Ascending aorta (tissue), 2 donors: ENCODE results near the gene PTPRE. TPM values are rescaled to one million over a fixed set of nuclear protein-coding genes. Genes with fewer than 3 reads are reported as not detected.

Experiments
- DNase-seq, 2 donors: peaks; one replicate each; pipeline ENCODE4 v3.0.0-alpha.2; 2019; ENCODE audit warnings: low spot score in 2 of 2
- H3K27ac ChIP-seq, 2 donors: fragments of 200-600 bp; sonication (generic); one replicate each; pipeline ENCODE4 v1.5.1; 2016 to 2017; ENCODE audit warnings: mild to moderate bottlenecking in 1 of 2
- H3K27me3 ChIP-seq: fragments of 200-600 bp; sonication (generic); one replicate; pipeline ENCODE4 v1.5.1; 2017
- H3K36me3 ChIP-seq, 2 donors: fragments of 200-600 bp; sonication (generic); one replicate each; pipeline ENCODE4 v1.5.1; 2016
- H3K4me1 ChIP-seq, 2 donors: fragments of 200-600 bp; sonication (generic); one replicate each; pipeline ENCODE4 v1.5.1; 2016 to 2017; ENCODE audit warnings: mild to moderate bottlenecking in 1 of 2
- H3K4me3 ChIP-seq, 2 donors: fragments of 200-600 bp; sonication (generic); one replicate each; pipeline ENCODE4 v1.5.1; 2016 to 2017; ENCODE audit warnings: mild to moderate bottlenecking in 1 of 2
- H3K9me3 ChIP-seq, 2 donors: fragments of 200-600 bp; sonication (generic); one replicate each; pipeline ENCODE4 v1.5.1; 2016
- CTCF ChIP-seq, 3 experiments: fragments of 200-600 bp in 2 of 3; fragments of 450-650 bp in 1 of 3; sonication (generic) in 2 of 3; IDR thresholded peaks; one replicate each; pipeline ENCODE4 v1.5.1; 2016 to 2019; ENCODE audit warnings: antibody characterized with exemption in 3 of 3, mild to moderate bottlenecking in 1 of 3, moderate library complexity in 1 of 3
- intact Hi-C: fragments of 100-400 bp; cut with DNase I; formaldehyde crosslinking; loops from one replicate; pipeline ENCODE4 v1.15.1; 2023
- total RNA-seq: library from RNA; depleted of rRNA; stranded (reverse); fragments of >200 nt; gene quantifications from one replicate; pipeline ENCODE4 v1.1.0, GENCODE V29; 2016

Gene PTPRE
- total RNA-seq, 1 donor from 2014 or later: 14.5 TPM

GRCh38 chr10:128059266-128059981 is 152.5 kb downstream of the PTPRE start:
- no peaks in the 10 kb centered on the region for H3K9me3 ChIP-seq
- intact Hi-C loops: no loop called here
- peak in 1 of 2 donors; percentile 59 for DNase-seq
- no peak overlapping the region for H3K4me3 ChIP-seq
- no peaks in the 10 kb centered on the region for H3K36me3 ChIP-seq
- H3K4me1 ChIP-seq: peaks cover 22 to 54% of the 10 kb centered on the region in 2 donors
- TF ChIP-seq CTCF (IDR thresholded peaks at IDR 0.05): no peak
- no peaks in the 10 kb centered on the region for H3K27me3 ChIP-seq
- peak overlapping the region; percentile 47 to 48 for H3K27ac ChIP-seq

GRCh38 chr10:128059982-128060293 is 153.0 kb downstream of the PTPRE start:
- no peak for TF ChIP-seq CTCF (IDR thresholded peaks at IDR 0.05)
- DNase-seq: peak in 1 of 2 donors; percentile 50
- Histone ChIP-seq H3K27ac (peak overlapping the region in 1 of 2 donors; percentile 1), H3K4me1 (peaks cover 24 to 56% of the 10 kb centered on the region in 2 donors), H3K4me3 (no peak overlapping the region), H3K9me3 (no peaks in the 10 kb centered on the region), H3K27me3 (no peaks in the 10 kb centered on the region), H3K36me3 (no peaks in the 10 kb centered on the region)
- intact Hi-C loops: no loop called here

GRCh38 chr10:128060341-128061250 is 153.7 kb downstream of the PTPRE start:
- no peaks in the 10 kb centered on the region for H3K27me3 ChIP-seq
- no peaks in the 10 kb centered on the region for H3K9me3 ChIP-seq
- peak overlapping the region; percentile 1 to 51 for H3K27ac ChIP-seq
- peak in 1 of 2 donors; percentile 58 for DNase-seq
- TF ChIP-seq CTCF (IDR thresholded peaks at IDR 0.05): no peak
- peaks cover 26 to 62% of the 10 kb centered on the region in 2 donors for H3K4me1 ChIP-seq
- intact Hi-C loops: no loop called here
- H3K36me3 ChIP-seq: no peaks in the 10 kb centered on the region
- H3K4me3 ChIP-seq: no peak overlapping the region

DNA sequence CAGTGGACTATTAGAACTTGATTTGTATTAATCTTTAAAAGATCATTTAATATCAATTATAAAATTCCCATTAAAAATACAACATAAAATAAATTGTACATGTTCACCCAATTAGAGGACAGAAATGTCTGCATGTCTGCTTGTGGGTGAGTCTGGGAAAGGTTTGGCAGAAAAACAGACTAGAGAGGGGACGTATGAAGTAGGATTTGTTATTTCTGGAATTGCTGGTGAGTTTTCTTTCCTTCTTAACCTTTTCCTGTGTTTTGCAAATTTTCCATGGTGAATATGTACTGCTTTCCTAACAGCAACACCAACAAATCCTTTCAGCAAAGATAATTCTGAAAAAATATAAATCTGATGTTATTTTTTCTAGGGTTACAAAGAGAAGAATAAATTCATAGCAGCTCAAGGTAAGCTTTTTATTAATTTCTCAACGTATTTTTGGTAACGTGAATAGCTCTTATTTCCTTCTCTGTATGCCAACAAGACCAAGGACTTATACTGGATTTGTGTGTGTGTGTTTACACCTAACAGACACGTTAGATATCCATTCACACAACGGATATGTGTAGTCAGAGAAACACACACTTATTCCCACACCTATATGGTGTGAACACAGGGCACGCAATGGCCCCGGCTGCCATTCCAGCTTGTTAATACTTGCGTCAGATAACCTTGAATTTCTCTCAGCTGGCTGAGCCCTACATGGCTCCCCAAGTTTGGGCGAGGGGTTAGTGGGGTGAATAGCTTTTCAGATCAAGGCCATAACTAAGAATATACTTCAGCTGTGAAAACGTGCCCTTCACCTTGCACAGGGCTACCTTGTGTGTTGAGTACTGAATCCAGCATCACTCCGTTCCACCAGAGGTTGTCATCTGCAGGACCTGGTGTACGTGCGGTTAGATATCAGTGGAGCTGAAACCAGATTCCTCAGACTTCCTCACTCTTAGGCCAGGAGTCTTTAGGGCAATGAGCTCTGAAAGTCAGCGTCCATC is 154.7 kb downstream of the PTPRE start:
- intact Hi-C loops: no loop called here
- DNase-seq: peak in 1 of 2 donors; percentile 55
- H3K4me1 ChIP-seq: peaks cover 25 to 62% of the 10 kb centered on the region in 2 donors
- no peak for TF ChIP-seq CTCF (IDR thresholded peaks at IDR 0.05)
- peak overlapping the region; percentile 64 to 73 for H3K27ac ChIP-seq
- H3K27me3 ChIP-seq: no peaks in the 10 kb centered on the region
- no peaks in the 10 kb centered on the region for H3K9me3 ChIP-seq
- H3K4me3 ChIP-seq: no peak overlapping the region
- H3K36me3 ChIP-seq: peaks cover 0 to under 1% of the 10 kb centered on the region in 2 donors

DNA sequence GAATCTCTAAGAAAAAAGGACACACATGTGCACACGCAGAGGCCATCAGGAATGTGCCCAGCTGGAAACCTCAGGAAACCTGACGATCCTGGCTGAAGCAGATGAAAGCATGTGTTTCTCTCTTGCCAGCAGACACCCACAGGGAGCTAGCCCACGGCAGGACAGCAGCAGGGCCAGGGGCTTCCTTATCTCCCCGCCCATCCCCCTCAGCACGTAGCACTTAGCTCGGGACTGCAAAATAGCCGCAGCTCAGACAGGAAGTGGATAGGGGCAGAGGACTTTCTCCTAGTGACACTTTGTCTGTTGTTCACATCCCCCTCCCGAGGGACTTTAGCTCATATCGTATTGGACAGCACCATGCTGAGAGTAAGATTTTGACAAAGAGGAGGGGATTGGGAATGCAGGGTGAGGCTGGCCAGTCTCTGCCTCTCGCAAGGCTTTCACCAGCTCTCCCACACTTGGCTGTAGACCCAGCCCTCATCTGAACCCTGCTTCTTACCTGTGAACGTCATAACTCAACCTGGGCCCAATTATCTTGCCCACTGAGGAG is 155.5 kb downstream of the PTPRE start:
- H3K4me1 ChIP-seq: peaks cover 23 to 58% of the 10 kb centered on the region in 2 donors
- H3K27ac ChIP-seq: peak overlapping the region; percentile 64 to 73
- H3K9me3 ChIP-seq: no peaks in the 10 kb centered on the region
- intact Hi-C loops: no loop called here
- no peak for TF ChIP-seq CTCF (IDR thresholded peaks at IDR 0.05)
- H3K36me3 ChIP-seq: peaks cover 0 to 7% of the 10 kb centered on the region in 2 donors
- no peaks in the 10 kb centered on the region for H3K27me3 ChIP-seq
- DNase-seq: peak in 1 of 2 donors; percentile 66
- H3K4me3 ChIP-seq: no peak overlapping the region
